Stomach (tissue), 9 donors: ENCODE measurements around the gene ULK1. TPM values are rescaled to one million over a fixed set of nuclear protein-coding genes. Genes with fewer than 3 reads are reported as not detected.

Source experiments
- DNase-seq, 2 donors: peaks; one replicate each; pipeline versions ENCODE4 v3.0.0 to v3.0.0-alpha.2; 2013 to 2019
- H3K27ac ChIP-seq, 5 donors: fragments of 200-600 bp in 4 of 5; sonication (generic) in 4 of 5; one replicate each; pipeline ENCODE4 v1.5.1; 2013 to 2019; ENCODE audit warnings: mild to moderate bottlenecking in 1 of 5, moderate library complexity in 1 of 5
- H3K27me3 ChIP-seq, 3 donors: fragments of 200-600 bp; sonication (generic); one replicate each; pipeline ENCODE4 v1.5.1; 2017 to 2019; ENCODE audit warnings: mixed run types in 1 of 3
- H3K36me3 ChIP-seq, 4 donors: fragments of 200-600 bp; sonication (generic); 1 replicate in 3 of 4; 2 replicates in 1 of 4; pipeline ENCODE4 v1.5.1; 2016 to 2019
- H3K4me1 ChIP-seq, 4 donors: fragments of 200-600 bp; sonication (generic); one replicate each; pipeline ENCODE4 v1.5.1; 2016 to 2019
- H3K4me3 ChIP-seq, 4 donors: fragments of 200-600 bp; sonication (generic) in 3 of 4; one replicate each; pipeline ENCODE4 v1.5.1; 2016 to 2019; ENCODE audit warnings: mild to moderate bottlenecking in 1 of 4
- H3K9me3 ChIP-seq, 4 donors: fragments of 200-600 bp; sonication (generic); one replicate each; pipeline ENCODE4 v1.5.1; 2016 to 2019
- CTCF ChIP-seq, 7 experiments: fragments of 450-650 bp in 4 of 7; fragments of 200-600 bp in 3 of 7; sonication (generic) in 3 of 7; IDR thresholded peaks; one replicate each; pipeline ENCODE4 v1.5.1; 2016 to 2019; ENCODE audit warnings: antibody characterized with exemption in 7 of 7, control low read depth in 2 of 7, mild to moderate bottlenecking in 1 of 7
- EP300 ChIP-seq: sonication (generic); formaldehyde crosslinking; IDR thresholded peaks from one replicate; pipeline ENCODE4 v1.6.1; 2017; ENCODE audit warnings: antibody characterized with exemption
- POLR2A ChIP-seq, 4 donors: fragments of 450-650 bp; IDR thresholded peaks; one replicate each; pipeline ENCODE4 v1.6.1; 2016; ENCODE audit warnings: antibody characterized with exemption in 4 of 4, control low read depth in 2 of 4, mild to moderate bottlenecking in 1 of 4, moderate library complexity in 1 of 4
- POLR2AphosphoS5 ChIP-seq, 3 donors: sonication (generic); formaldehyde crosslinking; IDR thresholded peaks; one replicate each; pipeline ENCODE4 v1.6.1; 2016; ENCODE audit warnings: antibody characterized with exemption in 3 of 3
- WGBS, 5 donors: extraction: QIAGEN DNeasy Blood & Tissue Kit in 3 of 5; methylation state at CpG; one replicate each; pipeline versions ENCODE4 v1.1.5 to v1.1.7; 2013 to 2018; 5-methylcytosine and 5-hydroxymethylcytosine counted together
- intact Hi-C: fragments of 100-400 bp; cut with DNase I; formaldehyde crosslinking; loops from one replicate; pipeline ENCODE4 v1.15.1; 2023; ENCODE audit warnings: low total_unique reads
- polyA plus RNA-seq, 3 donors: library from polyadenylated mRNA; stranded (reverse); fragments of 200-250 nt; gene quantifications; one replicate each; pipeline ENCODE4 v1.2.3, GENCODE V29; 2013
- total RNA-seq, 5 donors: library from RNA; depleted of rRNA; stranded (reverse); fragments of >200 nt; gene quantifications; one replicate each; pipeline versions ENCODE4 v1.1.0 to v1.2.3, GENCODE V29; 2014 to 2016
- donor health status: healthy with polysubstance abuse.
- donor health status: Bipolar disorder and iron deficiency.
- donor health status: healthy.

The ULK1 gene
- total and polyA plus RNA-seq, 8 donors = 10.2 to 45.1 (median 18.3) TPM

GRCh38 chr12:131917139-131917710 lies 22.8 kb downstream of the ULK1 start:
- Histone ChIP-seq H3K36me3 (peaks cover 80 to 95% (median 95%) of the 10 kb centered on the region in 4 donors), H3K27me3 (no peaks in the 10 kb centered on the region), H3K4me1 (peaks cover 2 to 10% (median 8%) of the 10 kb centered on the region in 4 donors), H3K27ac (no peak overlapping the region), H3K4me3 (no peak overlapping the region), H3K9me3 (no peaks in the 10 kb centered on the region)
- no peak for DNase-seq
- 77 to 98% (median 85%) methylated on average over 10 to 31 of the region's 31 CpGs for WGBS, 5 donors
- intact Hi-C loops = no loop called here
- TF ChIP-seq CTCF (IDR thresholded peaks at IDR 0.05) = no peak
- TF ChIP-seq EP300 = no peak
- no peak for TF ChIP-seq POLR2A (IDR thresholded peaks at IDR 0.05)
- TF ChIP-seq POLR2AphosphoS5 (IDR thresholded peaks at IDR 0.05) = no peak

- intact Hi-C loops = no loop called here
- no peak for DNase-seq
Measured at GRCh38 chr12:131917711-131918306, 23.4 kb downstream of the ULK1 start.

GRCh38 chr12:131918311-131919050 lies 24.1 kb downstream of the ULK1 start:
- H3K27ac ChIP-seq = no peak overlapping the region
- no peak overlapping the region for H3K4me3 ChIP-seq
- no peaks in the 10 kb centered on the region for H3K27me3 ChIP-seq
- intact Hi-C loops = no loop called here
- H3K9me3 ChIP-seq = no peaks in the 10 kb centered on the region
- H3K36me3 ChIP-seq = peaks cover 73 to 95% (median 93%) of the 10 kb centered on the region in 4 donors
- 85 to 92% (median 88%) methylated on average over 15 to 20 of the region's 20 CpGs for WGBS, 5 donors
- TF ChIP-seq CTCF (IDR thresholded peaks at IDR 0.05) (no peak), POLR2AphosphoS5 (IDR thresholded peaks at IDR 0.05) (no peak), EP300 (no peak), POLR2A (IDR thresholded peaks at IDR 0.05) (no peak)
- no peak for DNase-seq
- no peaks in the 10 kb centered on the region for H3K4me1 ChIP-seq

More at GRCh38 chr12:131917711-131918306, 23.4 kb downstream of the ULK1 start:
- no peak overlapping the region for H3K4me3 ChIP-seq
- peaks cover 75 to 95% (median 95%) of the 10 kb centered on the region in 4 donors for H3K36me3 ChIP-seq
- TF ChIP-seq POLR2AphosphoS5 (IDR thresholded peaks at IDR 0.05) = no peak
- peaks cover 0 to 4% (median 3%) of the 10 kb centered on the region in 4 donors for H3K4me1 ChIP-seq
- no peaks in the 10 kb centered on the region for H3K27me3 ChIP-seq
- H3K9me3 ChIP-seq = no peaks in the 10 kb centered on the region
- no peak overlapping the region for H3K27ac ChIP-seq
- 93 to 96% (median 96%) methylated on average over 10 to 18 of the region's 18 CpGs for WGBS, 5 donors

GRCh38 chr12:131919051-131919347 lies 24.6 kb downstream of the ULK1 start:
- TF ChIP-seq POLR2AphosphoS5 (IDR thresholded peaks at IDR 0.05) (no peak), EP300 (no peak), CTCF (IDR thresholded peaks at IDR 0.05) (no peak), POLR2A (IDR thresholded peaks at IDR 0.05) (no peak)
- no peak for DNase-seq
- Histone ChIP-seq H3K4me3 (no peak overlapping the region), H3K4me1 (no peaks in the 10 kb centered on the region), H3K27me3 (no peaks in the 10 kb centered on the region), H3K9me3 (no peaks in the 10 kb centered on the region), H3K36me3 (peaks cover 67 to 90% (median 88%) of the 10 kb centered on the region in 4 donors), H3K27ac (no peak overlapping the region)
- intact Hi-C loops = no loop called here
- WGBS, 5 donors = 86 to 100% (median 93%) methylated on average over 12 to 19 of the region's 19 CpGs
